ENCODE measurements around the gene NEDD4.

Gene NEDD4

DNA sequence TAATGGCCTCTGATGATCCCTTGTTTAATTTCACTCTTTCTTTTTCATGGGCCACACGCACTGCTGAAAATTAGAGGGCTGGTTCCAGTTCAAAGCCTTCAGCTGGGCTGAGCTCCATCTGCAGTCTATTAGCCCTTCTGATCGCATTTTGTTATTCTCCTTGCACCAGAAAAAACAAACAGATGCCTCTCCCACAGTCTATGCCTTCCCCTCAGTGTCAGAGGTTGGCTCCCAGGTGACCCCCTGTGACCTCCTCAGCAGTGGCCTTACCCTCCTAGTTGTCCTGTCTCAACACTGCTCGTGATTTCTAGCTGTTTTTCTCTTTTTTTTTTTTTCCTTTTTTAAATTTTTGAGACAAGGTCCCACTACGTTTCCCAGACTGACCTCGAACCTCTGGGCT, 173.4 kb downstream of the NEDD4 start:
- DNase-seq, result no peak
- no peaks in the 10 kb centered on the region for H3K36me3 ChIP-seq
- TF ChIP-seq, protein P1, sequence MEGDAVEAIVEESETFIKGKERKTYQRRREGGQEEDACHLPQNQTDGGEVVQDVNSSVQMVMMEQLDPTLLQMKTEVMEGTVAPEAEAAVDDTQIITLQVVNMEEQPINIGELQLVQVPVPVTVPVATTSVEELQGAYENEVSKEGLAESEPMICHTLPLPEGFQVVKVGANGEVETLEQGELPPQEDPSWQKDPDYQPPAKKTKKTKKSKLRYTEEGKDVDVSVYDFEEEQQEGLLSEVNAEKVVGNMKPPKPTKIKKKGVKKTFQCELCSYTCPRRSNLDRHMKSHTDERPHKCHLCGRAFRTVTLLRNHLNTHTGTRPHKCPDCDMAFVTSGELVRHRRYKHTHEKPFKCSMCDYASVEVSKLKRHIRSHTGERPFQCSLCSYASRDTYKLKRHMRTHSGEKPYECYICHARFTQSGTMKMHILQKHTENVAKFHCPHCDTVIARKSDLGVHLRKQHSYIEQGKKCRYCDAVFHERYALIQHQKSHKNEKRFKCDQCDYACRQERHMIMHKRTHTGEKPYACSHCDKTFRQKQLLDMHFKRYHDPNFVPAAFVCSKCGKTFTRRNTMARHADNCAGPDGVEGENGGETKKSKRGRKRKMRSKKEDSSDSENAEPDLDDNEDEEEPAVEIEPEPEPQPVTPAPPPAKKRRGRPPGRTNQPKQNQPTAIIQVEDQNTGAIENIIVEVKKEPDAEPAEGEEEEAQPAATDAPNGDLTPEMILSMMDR (IDR thresholded peaks at IDR 0.05; ENCODE audit: low read depth, low read length), result no peak
- H3K4me3 ChIP-seq (ENCODE audit: low read depth, low read length), result no peak overlapping the region
- no peaks in the 10 kb centered on the region for H3K27me3 ChIP-seq
- H3K9me3 ChIP-seq, result 0 out of 2 replicates have a peak, but pooled peaks cover 3% of the 10 kb centered on the region
- peaks cover 10% of the 10 kb centered on the region; the same call in 1 of the 2 replicates for H3K4me1 ChIP-seq

GRCh38 chr15:55819397-55820034, 173.9 kb downstream of the NEDD4 start:
- Histone ChIP-seq H3K9me3 (0 out of 2 replicates have a peak, but pooled peaks cover 3% of the 10 kb centered on the region), H3K36me3 (no peaks in the 10 kb centered on the region), H3K4me1 (peaks cover 10% of the 10 kb centered on the region; the same call in 1 of the 2 replicates), H3K4me3 (ENCODE audit: low read depth, low read length) (no peak overlapping the region), H3K27me3 (no peaks in the 10 kb centered on the region)
- TF ChIP-seq, protein P1 (IDR thresholded peaks at IDR 0.05; ENCODE audit: low read depth, low read length), result no peak
- DNase-seq, result peak; percentile 24

- H3K9me3 ChIP-seq, result no peaks in the 10 kb centered on the region
- peaks cover 10% of the 10 kb centered on the region; the same call in 1 of the 2 replicates for H3K4me1 ChIP-seq
- no peaks in the 10 kb centered on the region for H3K27me3 ChIP-seq
- DNase-seq, result no peak
- TF ChIP-seq, protein P1 (IDR thresholded peaks at IDR 0.05; ENCODE audit: low read depth, low read length), result no peak
- H3K36me3 ChIP-seq, result no peaks in the 10 kb centered on the region
- H3K4me3 ChIP-seq (ENCODE audit: low read depth, low read length), result no peak overlapping the region
Measured at GRCh38 chr15:55816017-55816416, 177.4 kb downstream of the NEDD4 start.

GRCh38 chr15:55802600-55803376, 190.6 kb downstream of the NEDD4 start:
- H3K9me3 ChIP-seq, result no peaks in the 10 kb centered on the region; the same call in 1 of the 2 replicates
- TF ChIP-seq, protein P1 (IDR thresholded peaks at IDR 0.05; ENCODE audit: low read depth, low read length), result peak; percentile 13; the same call in 1 of the 2 replicates
- no peaks in the 10 kb centered on the region for H3K36me3 ChIP-seq
- DNase-seq, result no peak
- no peak overlapping the region for H3K4me3 ChIP-seq (ENCODE audit: low read depth, low read length)
- peaks cover 26% of the 10 kb centered on the region for H3K4me1 ChIP-seq
- no peaks in the 10 kb centered on the region for H3K27me3 ChIP-seq

DNA sequence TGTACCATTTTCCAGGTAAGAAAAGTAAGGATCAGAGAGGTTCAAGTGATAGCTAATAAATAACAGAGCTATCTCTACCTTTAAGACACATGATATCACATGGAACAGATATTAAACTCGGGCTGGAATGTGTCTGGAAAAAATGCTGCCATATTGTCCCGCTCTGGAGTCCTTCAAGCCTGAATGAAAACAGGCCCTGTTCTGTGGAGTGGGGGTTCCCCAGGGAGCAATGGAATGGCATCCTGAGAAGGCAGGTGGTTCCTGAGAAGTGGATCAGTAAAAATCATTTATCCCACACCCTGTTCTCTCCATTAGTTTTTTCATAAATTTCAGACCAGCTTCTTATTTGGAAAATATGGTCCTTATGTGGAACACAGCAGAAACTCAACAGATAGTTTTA, 193.2 kb downstream of the NEDD4 start:
- Histone ChIP-seq H3K4me1 (peaks cover 26% of the 10 kb centered on the region), H3K36me3 (no peaks in the 10 kb centered on the region), H3K27me3 (no peaks in the 10 kb centered on the region), H3K9me3 (no peaks in the 10 kb centered on the region; the same call in 1 of the 2 replicates), H3K4me3 (ENCODE audit: low read depth, low read length) (no peak overlapping the region)
- peak; percentile 40 for DNase-seq
- TF ChIP-seq, protein P1 (IDR thresholded peaks at IDR 0.05; ENCODE audit: low read depth, low read length), result no peak
